C4-2B (cell line): Measurements from ENCODE around the gene ZNF93.

Source experiments
- ZFX ChIP-seq: fragments of 450-650 bp; IDR thresholded peaks from 2 replicates; pipeline ENCODE4 v1.6.1; 2017
- TF ChIP-seq, protein P1 (sequence below): fragments of 450-650 bp; conservative IDR thresholded peaks from 2 replicates; pipeline ENCODE4 v1.5.1; 2017; ENCODE audit warnings: mild to moderate bottlenecking

DNA sequence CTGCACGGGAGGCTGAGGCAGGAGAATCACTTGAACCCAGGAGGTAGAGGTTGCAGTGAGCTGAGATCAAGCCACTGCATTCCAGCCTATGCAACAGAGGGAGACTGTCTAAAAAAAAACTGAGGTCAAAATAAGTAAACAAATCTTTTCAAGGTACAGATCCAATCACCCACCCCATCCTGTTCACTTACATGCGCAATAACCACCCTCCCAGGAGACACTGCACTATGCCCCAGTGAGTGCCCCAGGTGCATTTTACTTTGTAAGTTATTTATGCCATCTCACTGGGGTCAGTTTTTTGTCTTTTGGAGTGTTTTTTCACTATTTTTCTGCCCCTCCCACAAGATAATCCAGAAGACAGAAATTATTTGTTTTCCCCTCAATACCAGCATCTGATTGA, 42.0 kb upstream of the ZNF93 start:
- TF ChIP-seq, protein P1, sequence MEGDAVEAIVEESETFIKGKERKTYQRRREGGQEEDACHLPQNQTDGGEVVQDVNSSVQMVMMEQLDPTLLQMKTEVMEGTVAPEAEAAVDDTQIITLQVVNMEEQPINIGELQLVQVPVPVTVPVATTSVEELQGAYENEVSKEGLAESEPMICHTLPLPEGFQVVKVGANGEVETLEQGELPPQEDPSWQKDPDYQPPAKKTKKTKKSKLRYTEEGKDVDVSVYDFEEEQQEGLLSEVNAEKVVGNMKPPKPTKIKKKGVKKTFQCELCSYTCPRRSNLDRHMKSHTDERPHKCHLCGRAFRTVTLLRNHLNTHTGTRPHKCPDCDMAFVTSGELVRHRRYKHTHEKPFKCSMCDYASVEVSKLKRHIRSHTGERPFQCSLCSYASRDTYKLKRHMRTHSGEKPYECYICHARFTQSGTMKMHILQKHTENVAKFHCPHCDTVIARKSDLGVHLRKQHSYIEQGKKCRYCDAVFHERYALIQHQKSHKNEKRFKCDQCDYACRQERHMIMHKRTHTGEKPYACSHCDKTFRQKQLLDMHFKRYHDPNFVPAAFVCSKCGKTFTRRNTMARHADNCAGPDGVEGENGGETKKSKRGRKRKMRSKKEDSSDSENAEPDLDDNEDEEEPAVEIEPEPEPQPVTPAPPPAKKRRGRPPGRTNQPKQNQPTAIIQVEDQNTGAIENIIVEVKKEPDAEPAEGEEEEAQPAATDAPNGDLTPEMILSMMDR = no peak
- no peak for TF ChIP-seq ZFX
